Activated T-helper 17 cell treated with anti-CD3 and anti-CD28 coated beads, Interleukin-2, amount 50 U/mL, for 72 hours (primary cell): ENCODE data around the gene LRRC1. TPM values are rescaled to one million over a fixed set of nuclear protein-coding genes. Genes with fewer than 3 reads are reported as not detected.

Experiments used
- ATAC-seq: fragments of 150-1000 bp; cut with Tn5 transposase; replicated peaks from 2 replicates; pipeline ENCODE4 v1.10.0; 2021; ENCODE audit warnings: mild to moderate bottlenecking, moderate library complexity
- H3K27ac Mint-ChIP-seq: one replicate; pipeline ENCODE4 v1.8.0; 2022; ENCODE audit warnings: mixed read lengths
- H3K27me3 Mint-ChIP-seq: one replicate; pipeline ENCODE4 v1.8.0; 2022; ENCODE audit warnings: mixed read lengths
- H3K36me3 Mint-ChIP-seq: one replicate; pipeline ENCODE4 v1.8.0; 2022; ENCODE audit warnings: low read depth, mild to moderate bottlenecking, mixed read lengths
- H3K4me1 Mint-ChIP-seq: one replicate; pipeline ENCODE4 v1.8.0; 2022; ENCODE audit warnings: mixed read lengths
- H3K4me3 Mint-ChIP-seq: one replicate; pipeline ENCODE4 v1.8.0; 2022; ENCODE audit warnings: mild to moderate bottlenecking, mixed read lengths
- H3K9me3 Mint-ChIP-seq: one replicate; pipeline ENCODE4 v1.8.0; 2022; ENCODE audit warnings: mixed read lengths
- total RNA-seq, 2 donors: library from RNA; stranded (reverse); gene quantifications; one replicate each; pipeline ENCODE4 v1.2.3, GENCODE V29; 2022

The LRRC1 gene
- 1 to 10 TPM; 1.7 to 2.2 TPM for total RNA-seq

DNA sequence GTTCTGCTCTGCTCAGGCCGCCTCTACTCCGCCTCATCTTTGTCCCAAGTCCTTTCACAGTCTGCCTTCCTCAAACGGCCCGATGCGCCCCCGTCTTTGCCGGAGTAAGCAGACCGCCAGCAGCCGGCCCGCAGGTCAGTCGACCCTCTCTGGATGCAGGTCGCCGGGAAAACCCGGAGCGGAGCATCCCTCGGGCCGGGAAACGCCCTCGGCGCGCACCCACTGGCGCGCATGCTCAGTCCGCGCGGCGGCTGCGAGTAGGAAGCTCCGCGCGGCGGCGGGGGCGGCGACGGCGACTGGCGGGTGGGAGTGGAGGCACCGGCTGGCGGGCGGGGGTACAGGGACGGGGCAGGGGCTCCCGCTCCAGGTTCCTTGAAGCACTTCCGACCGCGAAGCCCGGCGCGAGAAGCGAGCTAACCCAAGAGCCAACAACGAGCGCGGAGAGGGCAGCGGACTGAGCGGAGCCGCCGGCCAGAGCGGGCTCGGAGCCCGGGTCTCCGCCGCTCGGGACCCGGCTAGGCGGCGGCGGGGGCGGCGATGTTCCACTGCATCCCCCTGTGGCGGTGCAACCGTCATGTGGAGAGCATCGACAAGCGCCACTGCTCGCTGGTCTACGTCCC is at the start of gene LRRC1:
LRRC1 (plus strand) TSS at position 286 of the 620 bp plus-strand sequence; CDS start at position 538, 252 bp downstream.
- peak; percentile 69 for ATAC-seq
- Mint-ChIP-seq H3K27me3 (peaks cover 3% of the 10 kb centered on the region), H3K36me3 (no peaks in the 10 kb centered on the region), H3K9me3 (no peaks in the 10 kb centered on the region), H3K4me1 (peaks cover 12% of the 10 kb centered on the region), H3K4me3 (peak within 1 kb of the TSS; percentile 90), H3K27ac (peak within 1 kb of the TSS; percentile 74)

DNA sequence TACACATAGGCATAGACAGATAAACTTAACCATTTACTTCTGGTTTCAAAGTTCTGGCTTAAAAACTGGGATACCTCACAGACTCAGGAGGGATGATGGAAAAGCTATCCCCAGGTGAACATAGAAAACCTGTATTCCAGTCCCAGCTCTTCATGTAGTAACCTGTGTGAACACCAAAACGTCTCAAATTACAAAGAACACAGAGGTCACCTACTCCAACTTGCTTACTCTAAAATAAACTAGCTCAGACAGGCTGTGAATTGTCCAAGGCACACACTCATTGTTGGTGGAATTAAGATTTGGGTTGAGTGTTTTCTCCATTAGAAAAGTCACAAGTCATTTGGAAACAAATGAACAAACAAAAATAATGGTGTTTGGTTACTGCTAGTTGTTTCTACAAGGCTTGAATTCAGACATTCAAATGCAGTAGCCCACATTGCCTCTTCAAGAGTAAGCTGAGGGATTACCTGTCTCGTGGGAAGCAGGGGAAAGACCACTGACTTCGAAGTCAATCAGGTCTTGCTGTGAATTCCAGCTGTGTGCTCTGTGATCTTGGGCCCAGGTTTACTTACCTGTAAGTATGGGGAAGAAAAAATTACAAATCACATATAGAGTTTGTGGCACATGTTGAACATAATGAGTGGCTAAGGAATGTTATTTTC is 48.2 kb upstream of the LRRC1 start:
- no peak for ATAC-seq
- Mint-ChIP-seq H3K4me1 (peaks cover 2% of the 10 kb centered on the region), H3K27me3 (no peaks in the 10 kb centered on the region), H3K36me3 (no peaks in the 10 kb centered on the region), H3K27ac (no peak overlapping the region), H3K9me3 (no peaks in the 10 kb centered on the region), H3K4me3 (no peak overlapping the region)

DNA sequence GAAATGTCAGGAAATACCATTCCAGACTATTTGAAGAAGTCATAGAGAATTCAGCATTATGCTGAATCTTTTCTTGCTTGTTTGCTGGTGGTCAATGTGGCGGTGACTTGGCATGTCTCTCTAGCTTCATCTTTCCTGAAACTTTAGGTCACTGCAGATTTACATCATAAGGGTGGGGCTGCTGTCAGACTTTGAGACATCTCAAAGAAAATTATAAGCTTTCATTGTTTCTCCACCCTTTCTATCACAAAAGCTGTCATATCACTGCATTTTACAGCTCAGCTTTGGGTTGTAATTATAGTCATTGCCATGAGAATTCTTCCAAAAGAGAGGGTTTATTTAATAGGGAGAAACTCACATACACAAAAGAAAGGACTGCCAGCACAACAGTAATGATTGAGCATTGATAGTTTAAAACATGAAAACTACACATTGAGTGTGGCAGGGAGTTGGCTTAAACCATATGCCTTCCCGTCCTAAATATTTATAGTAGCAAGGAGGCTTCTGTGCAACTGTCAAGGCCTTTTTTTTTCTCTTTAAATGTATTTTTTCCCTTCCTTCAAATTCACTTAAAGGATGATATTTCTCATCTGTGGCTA is 44.7 kb upstream of the LRRC1 start:
- Mint-ChIP-seq H3K4me3 (no peak overlapping the region), H3K9me3 (no peaks in the 10 kb centered on the region), H3K36me3 (no peaks in the 10 kb centered on the region), H3K27me3 (no peaks in the 10 kb centered on the region), H3K4me1 (no peaks in the 10 kb centered on the region), H3K27ac (no peak overlapping the region)
- ATAC-seq: no peak

DNA sequence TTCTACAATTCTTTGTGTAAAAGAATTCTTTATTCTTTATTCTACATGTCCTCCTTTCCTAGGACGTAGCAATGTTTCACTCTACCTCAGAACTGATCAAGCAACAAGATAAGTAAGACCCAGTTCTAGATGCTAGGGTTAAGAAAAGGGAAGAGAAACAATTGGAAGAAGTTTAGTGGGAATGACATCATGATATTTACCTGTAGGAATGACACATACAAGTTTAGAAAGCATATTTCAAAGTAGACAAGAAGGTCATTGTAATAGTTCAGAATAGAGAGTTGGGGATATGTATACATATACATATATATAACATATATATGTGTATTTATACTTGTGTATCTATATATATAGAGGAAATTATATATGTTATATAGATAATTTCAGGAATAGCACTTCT is 43.4 kb upstream of the LRRC1 start:
- Mint-ChIP-seq H3K36me3 (no peaks in the 10 kb centered on the region), H3K27ac (no peak overlapping the region), H3K4me1 (no peaks in the 10 kb centered on the region), H3K4me3 (no peak overlapping the region), H3K27me3 (no peaks in the 10 kb centered on the region), H3K9me3 (no peaks in the 10 kb centered on the region)
- no peak for ATAC-seq

DNA sequence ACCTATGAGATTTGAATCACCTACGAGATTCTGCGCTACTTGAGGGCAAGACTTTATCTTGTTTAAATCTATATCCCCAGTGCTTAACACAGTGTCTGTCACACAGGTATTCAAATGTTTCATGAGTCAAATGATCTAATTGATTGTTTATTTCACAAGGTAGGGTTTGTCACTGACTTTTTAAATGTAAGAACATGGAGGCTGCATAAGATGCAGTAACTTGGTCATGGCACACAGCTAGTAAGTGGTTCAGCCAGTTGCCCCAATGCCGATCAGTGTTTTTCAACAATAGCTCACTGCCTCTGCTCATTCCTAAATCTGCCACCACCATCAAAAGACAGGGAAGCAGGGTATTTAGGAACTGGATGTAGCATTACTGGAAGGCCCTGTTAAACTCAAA is 42.4 kb upstream of the LRRC1 start:
- Mint-ChIP-seq H3K4me3 (no peak overlapping the region), H3K27me3 (no peaks in the 10 kb centered on the region), H3K9me3 (no peaks in the 10 kb centered on the region), H3K27ac (no peak overlapping the region), H3K4me1 (no peaks in the 10 kb centered on the region), H3K36me3 (no peaks in the 10 kb centered on the region)
- ATAC-seq: no peak

DNA sequence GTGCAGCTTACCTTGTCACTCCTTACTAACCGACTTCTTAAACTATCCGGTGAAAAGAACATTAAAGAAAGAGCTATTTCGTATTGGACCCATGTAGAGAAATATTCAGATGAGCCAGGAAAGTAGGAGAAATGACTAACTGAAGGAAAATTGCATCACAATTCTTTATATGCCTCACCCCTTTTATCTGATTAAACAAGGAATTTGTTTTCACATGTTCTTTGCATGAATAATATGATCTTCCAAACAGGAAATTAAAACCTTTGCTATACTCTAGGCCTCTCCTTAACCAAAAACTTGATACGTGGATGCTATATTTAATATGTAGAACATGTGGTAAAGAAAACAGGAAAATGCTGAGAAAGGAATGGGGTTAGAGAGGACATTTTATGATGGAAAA is 41.9 kb upstream of the LRRC1 start:
- Mint-ChIP-seq H3K4me1 (no peaks in the 10 kb centered on the region), H3K27me3 (no peaks in the 10 kb centered on the region), H3K9me3 (no peaks in the 10 kb centered on the region), H3K27ac (no peak overlapping the region), H3K4me3 (no peak overlapping the region), H3K36me3 (no peaks in the 10 kb centered on the region)
- ATAC-seq: no peak

DNA sequence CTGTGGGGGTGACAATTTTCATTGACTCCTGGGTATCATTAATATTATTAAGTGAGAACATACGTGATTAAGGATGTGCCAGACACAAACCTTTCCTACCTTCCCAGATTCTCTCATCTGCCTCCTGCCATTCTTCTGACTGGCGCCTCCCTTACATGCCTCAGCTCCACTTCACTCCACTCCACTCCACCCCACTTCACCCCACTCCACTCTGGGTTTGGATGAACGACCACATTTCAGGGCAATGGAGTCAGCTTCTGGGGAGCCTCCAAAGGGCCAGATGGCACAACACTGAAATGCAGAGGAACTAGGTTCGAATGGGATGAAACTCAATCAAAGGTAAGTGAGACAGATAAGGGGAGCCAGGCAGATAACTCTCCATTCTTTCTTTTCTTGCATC is 40.5 kb upstream of the LRRC1 start:
- Mint-ChIP-seq H3K27me3 (no peaks in the 10 kb centered on the region), H3K9me3 (no peaks in the 10 kb centered on the region), H3K4me1 (no peaks in the 10 kb centered on the region), H3K27ac (no peak overlapping the region), H3K4me3 (no peak overlapping the region), H3K36me3 (no peaks in the 10 kb centered on the region)
- no peak for ATAC-seq

DNA sequence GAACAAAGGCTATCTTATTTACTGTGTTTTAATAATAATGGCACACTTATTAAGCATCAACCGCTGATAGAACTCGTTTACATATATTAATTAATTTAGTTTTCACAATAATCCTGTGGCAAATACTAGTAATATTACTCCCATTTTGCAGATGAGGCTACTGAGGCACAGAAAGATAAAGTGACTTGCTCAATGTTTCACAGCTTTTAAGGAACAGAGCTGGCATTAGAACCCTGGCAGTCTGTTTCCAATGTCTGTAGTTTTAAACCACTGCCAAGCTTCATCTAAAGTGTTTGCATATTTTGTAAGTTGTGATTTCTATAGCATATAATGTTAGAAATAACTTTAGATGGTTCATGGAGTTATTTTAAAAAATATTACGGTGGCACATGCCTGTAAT is 38.4 kb upstream of the LRRC1 start:
- H3K4me3 Mint-ChIP-seq: no peak overlapping the region
- no peak for ATAC-seq

DNA sequence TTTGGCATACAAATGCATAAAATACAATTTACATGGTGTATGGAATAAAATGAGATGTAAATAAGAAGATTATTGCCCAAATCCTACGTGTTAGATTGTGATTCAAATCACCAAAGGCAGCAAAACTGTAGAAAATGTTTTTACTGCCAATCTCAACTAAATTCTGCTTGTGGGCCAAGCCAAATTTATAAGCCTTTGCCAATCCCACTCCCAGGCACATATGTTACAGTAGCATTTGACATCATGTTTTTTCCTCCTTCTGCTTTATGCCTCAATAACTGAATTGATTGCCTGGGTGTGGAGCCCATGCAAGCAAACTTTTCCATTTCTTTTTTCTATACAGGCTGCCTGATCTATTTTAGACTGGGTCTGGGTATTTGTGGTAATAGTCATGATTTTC is 36.3 kb upstream of the LRRC1 start:
- no peak overlapping the region for H3K4me3 Mint-ChIP-seq

More for the DNA sequence above, 38.4 kb upstream of the LRRC1 start:
- Mint-ChIP-seq H3K9me3 (no peaks in the 10 kb centered on the region), H3K27ac (no peak overlapping the region), H3K36me3 (no peaks in the 10 kb centered on the region), H3K4me1 (no peaks in the 10 kb centered on the region), H3K27me3 (no peaks in the 10 kb centered on the region)

DNA sequence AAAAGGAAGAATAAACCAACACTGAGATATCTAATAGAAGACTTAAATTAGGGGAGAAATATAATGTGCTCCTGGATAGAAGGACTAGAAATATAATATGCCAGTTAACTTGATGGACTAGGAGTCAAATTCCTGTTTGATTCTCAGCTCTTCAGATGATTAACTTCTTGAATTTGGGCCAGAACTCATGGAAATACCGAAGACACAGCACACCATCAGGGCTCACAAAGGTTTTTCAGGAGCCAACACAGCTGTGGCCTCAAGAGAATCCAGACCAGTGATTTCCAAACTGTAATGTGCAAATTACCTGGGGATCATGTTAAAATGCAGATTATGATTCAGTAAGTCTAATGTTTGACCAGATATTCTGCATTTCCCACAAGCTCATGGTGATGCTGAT is 33.8 kb upstream of the LRRC1 start:
- no peak for ATAC-seq
- Mint-ChIP-seq H3K4me1 (no peaks in the 10 kb centered on the region), H3K27me3 (peaks cover 11% of the 10 kb centered on the region), H3K27ac (no peak overlapping the region), H3K9me3 (no peaks in the 10 kb centered on the region), H3K4me3 (no peak overlapping the region), H3K36me3 (no peaks in the 10 kb centered on the region)

More for the DNA sequence above, 36.3 kb upstream of the LRRC1 start:
- Mint-ChIP-seq H3K9me3 (no peaks in the 10 kb centered on the region), H3K27me3 (peaks cover 3% of the 10 kb centered on the region), H3K27ac (no peak overlapping the region), H3K36me3 (no peaks in the 10 kb centered on the region), H3K4me1 (no peaks in the 10 kb centered on the region)
- ATAC-seq: no peak

DNA sequence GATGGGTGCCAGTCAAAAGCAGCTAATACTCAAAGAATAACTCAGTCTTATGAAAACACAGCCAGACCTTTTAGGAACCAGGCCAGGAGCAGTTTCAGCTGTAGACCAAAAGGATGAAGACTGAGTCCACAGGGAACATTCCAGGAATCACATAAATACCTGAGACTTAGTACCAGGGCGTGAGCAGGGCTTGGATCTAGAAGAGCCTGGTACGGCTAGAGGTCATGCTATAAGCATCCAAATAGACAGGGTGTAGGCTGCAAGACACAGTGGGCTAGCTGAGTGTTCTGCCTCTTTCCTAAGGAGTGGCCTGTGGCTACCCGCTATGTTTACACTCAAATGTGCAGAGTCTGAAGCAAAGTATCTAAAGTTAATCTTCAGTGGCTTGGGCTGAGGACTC is 29.5 kb upstream of the LRRC1 start:
- Mint-ChIP-seq H3K9me3 (peaks cover 4% of the 10 kb centered on the region), H3K4me3 (no peak overlapping the region), H3K27me3 (peaks cover 23% of the 10 kb centered on the region), H3K27ac (no peak overlapping the region), H3K36me3 (no peaks in the 10 kb centered on the region), H3K4me1 (no peaks in the 10 kb centered on the region)
- ATAC-seq: no peak

DNA sequence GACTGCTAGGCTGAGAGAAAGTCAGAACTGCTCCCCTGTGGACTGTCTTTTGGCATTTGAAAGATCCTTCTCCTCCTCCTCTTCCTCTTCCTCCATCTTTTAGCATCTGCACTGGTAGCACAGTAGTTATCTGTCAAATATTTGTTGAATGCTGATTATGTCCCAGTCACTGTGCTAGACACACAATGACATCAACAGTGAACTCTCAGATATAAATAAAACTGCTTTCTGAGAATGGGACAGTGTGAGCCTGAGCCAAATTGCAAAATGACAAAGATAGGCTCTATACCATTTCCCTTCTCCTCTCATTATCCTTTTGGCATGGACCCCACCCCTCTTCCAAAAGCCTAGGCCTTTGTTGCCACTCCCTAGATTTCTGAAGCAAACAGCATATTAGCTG is 27.9 kb upstream of the LRRC1 start:
- H3K27me3 Mint-ChIP-seq: peaks cover 23% of the 10 kb centered on the region
- no peak overlapping the region for H3K4me3 Mint-ChIP-seq
- H3K36me3 Mint-ChIP-seq: no peaks in the 10 kb centered on the region
- H3K9me3 Mint-ChIP-seq: peaks cover 4% of the 10 kb centered on the region
- no peak for ATAC-seq
- no peak overlapping the region for H3K27ac Mint-ChIP-seq
- H3K4me1 Mint-ChIP-seq: no peaks in the 10 kb centered on the region

DNA sequence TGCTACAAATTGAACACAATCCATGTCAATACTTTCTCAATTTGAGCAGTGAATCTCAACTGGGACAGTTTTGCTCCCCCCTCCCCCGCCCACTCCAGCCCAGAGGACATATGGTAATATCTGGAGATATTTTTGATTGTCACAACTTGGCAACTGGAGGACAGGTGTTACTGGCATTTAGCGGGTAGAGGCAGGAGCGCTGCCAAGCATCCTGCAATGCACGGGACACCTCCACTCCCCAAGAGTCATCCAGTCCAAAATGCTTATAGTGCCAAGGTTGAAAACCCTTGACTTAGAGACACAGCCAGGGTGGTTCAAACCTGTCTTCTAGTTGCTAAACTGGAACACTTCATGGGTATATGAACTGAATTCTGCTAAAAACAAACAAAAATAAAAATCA is 26.9 kb upstream of the LRRC1 start:
- no peak for ATAC-seq
- Mint-ChIP-seq H3K9me3 (peaks cover 4% of the 10 kb centered on the region), H3K4me3 (no peak overlapping the region), H3K36me3 (no peaks in the 10 kb centered on the region), H3K27me3 (peaks cover 23% of the 10 kb centered on the region), H3K27ac (no peak overlapping the region), H3K4me1 (no peaks in the 10 kb centered on the region)

DNA sequence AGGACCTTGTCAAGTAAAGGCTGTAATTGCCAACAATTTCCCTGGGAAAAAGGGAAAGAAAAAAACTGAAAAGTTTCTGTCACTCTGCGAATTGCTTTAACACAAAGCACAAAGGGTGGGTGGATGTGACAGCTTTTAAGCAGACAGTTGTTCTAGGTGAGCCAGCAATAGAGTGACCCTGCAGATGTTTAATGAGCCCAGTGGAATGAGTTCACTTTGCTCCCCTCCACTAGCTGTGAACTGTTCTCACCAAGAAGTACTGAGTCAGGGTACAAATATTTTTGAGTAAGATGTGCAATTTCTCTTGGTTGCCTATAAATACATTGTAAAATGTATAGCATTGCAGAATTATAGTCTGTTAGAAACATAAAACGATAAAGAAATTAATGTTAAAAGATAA is 26.2 kb upstream of the LRRC1 start:
- Mint-ChIP-seq H3K27ac (no peak overlapping the region), H3K4me3 (no peak overlapping the region), H3K27me3 (peaks cover 19% of the 10 kb centered on the region), H3K4me1 (no peaks in the 10 kb centered on the region), H3K36me3 (no peaks in the 10 kb centered on the region), H3K9me3 (peaks cover 4% of the 10 kb centered on the region)
- ATAC-seq: no peak

DNA sequence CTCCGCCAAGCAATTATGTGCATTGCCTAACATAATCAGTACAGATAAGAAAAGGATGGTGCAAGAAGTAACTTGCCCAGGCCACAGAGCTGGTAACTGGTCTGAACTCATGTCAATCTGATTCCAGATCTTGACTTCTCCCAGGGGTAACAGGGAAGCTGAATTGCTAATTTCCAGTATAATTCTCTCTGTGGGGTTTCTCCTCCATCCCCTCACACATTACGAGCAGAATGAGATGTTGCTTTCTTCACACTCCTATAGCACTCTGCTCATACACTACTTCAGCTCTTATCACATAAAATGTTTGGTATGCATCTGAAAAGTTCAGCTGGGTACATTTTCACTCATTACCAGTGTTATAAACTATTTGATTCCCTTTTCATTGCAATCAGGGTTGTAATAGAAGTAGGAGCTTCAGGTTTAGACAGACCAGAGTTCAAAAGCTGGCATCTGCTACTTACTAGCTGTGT is 24.0 kb upstream of the LRRC1 start:
- Mint-ChIP-seq H3K36me3 (no peaks in the 10 kb centered on the region), H3K9me3 (peaks cover 4% of the 10 kb centered on the region), H3K27ac (no peak overlapping the region), H3K4me3 (no peak overlapping the region), H3K4me1 (no peaks in the 10 kb centered on the region), H3K27me3 (peaks cover 18% of the 10 kb centered on the region)
- no peak for ATAC-seq
